ENCODE results near the gene ABHD15. TPM values are rescaled to one million over a fixed set of nuclear protein-coding genes. Genes with fewer than 3 reads are reported as not detected.

Gene ABHD15
- total and polyA plus RNA-seq, 9 of the 15 experiments (the other 6 are each of a cell fraction or from before 2014, with no cell fraction given): 0.85 to 4.2 (median 2.1) TPM

- DNase-seq (ENCODE audit: extremely low read depth in 1 of 4, low spot score in 3 of 4) (no peak), FAIRE-seq (no peak), ATAC-seq (no peak)
- Histone ChIP-seq H3K79me2 (ENCODE audit: control insufficient read depth, insufficient read depth, low read length) (no peaks in the 10 kb centered on the region), H3K9ac (ENCODE audit: insufficient read depth in 1 of 2, low read depth in 2 of 2, low read length in 2 of 2) (no peak overlapping the region), H3K4me3 (no peak overlapping the region), H3K9me3 (replicated peaks; ENCODE audit: control insufficient read depth, insufficient read depth, low read depth, low read length) (no peaks in the 10 kb centered on the region), H4K20me1 (replicated peaks; ENCODE audit: control insufficient read depth, insufficient read depth, low read length) (no peaks in the 10 kb centered on the region), H2AFZ (ENCODE audit: low read depth, low read length) (no peak overlapping the region), H3K36me3 (ENCODE audit: control insufficient read depth, insufficient read depth, low read length) (peaks cover 54% of the 10 kb centered on the region; the same call in 2 of the 3 replicates), H3K27me3 (ENCODE audit: control insufficient read depth in 2 of 2, insufficient read depth in 2 of 2, low read length in 2 of 2) (no peaks in the 10 kb centered on the region), H3K27ac (ENCODE audit: extremely low read depth, low read depth, low read length) (no peak overlapping the region), H3K9me1 (ENCODE audit: control insufficient read depth, insufficient read depth, low read length) (peaks cover 3% of the 10 kb centered on the region), H3K4me2 (ENCODE audit: insufficient read depth, low read length) (no peak overlapping the region), H3K4me1 (replicated peaks in 1 of 2; ENCODE audit: control insufficient read depth in 2 of 2, insufficient read depth in 2 of 2, low read length in 2 of 2) (peaks cover 0 to 50% of the 10 kb centered on the region in 2 experiments; a peak in 2 of 5 replicates)
- WGBS (ENCODE audit: insufficient coverage, low coverage, missing lambda C conversion rate): 90% methylated on average over 16 of the region's 17 CpGs
- ChIA-PET CTCF (ENCODE audit: low intra/inter-chr PET ratio) (no interaction called here), POLR2A (interaction anchor here (0.6 to 3.6 kb wide), 5 partner anchors 11 to 281 kb away, joined by 3 to 25 read pairs (median 4); partner anchors contain the start of gene NUFIP2)
- in situ Hi-C loops (cut with MboI): no loop called here
- no TSS peak for BruUV-seq (replicated peaks)
- TF ChIP-seq LEF1 (IDR thresholded peaks at IDR 0.05) (no peak), C11orf30 (IDR thresholded peaks at IDR 0.05; ENCODE audit: low read depth) (peak; percentile 44; the same call in 1 of the 2 replicates), ELF4 (CRISPR knock-in tag; IDR thresholded peaks at IDR 0.05) (no peak), MAFG (tag; conservative IDR thresholded peaks at IDR 0.05) (peak; percentile 20; the same call in 1 of the 2 replicates), HNRNPH1 (optimal IDR thresholded peaks at IDR 0.05; ENCODE audit: low read depth, low read length) (no peak), ZNF77 (CRISPR knock-in tag; IDR thresholded peaks at IDR 0.05) (no peak), TAF1 (IDR thresholded peaks at IDR 0.05; ENCODE audit: control insufficient read depth, extremely low read depth, insufficient read depth, low read length, severe bottlenecking) (no peak), ZKSCAN3 (CRISPR knock-in tag; IDR thresholded peaks at IDR 0.05) (no peak), ZNF316 (IDR thresholded peaks at IDR 0.05) (0 out of 2 replicates have a peak, but pooled peaks have one; percentile 48), MBD1 (CRISPR knock-in tag; IDR thresholded peaks at IDR 0.05) (no peak), CAMTA2 (CRISPR knock-in tag; conservative IDR thresholded peaks at IDR 0.05) (no peak), RNF219 (CRISPR knock-in tag; IDR thresholded peaks at IDR 0.05) (no peak), ZNF347 (CRISPR knock-in tag; IDR thresholded peaks at IDR 0.05; ENCODE audit: low read depth) (no peak)
- intact Hi-C loops (cut with micrococcal nuclease): no loop called here
These were observed 8.1 kb upstream of the ABHD15 start for GRCh38 chr17:29574732-29575510.
